Hepatocyte (in vitro differentiated cells): ENCODE measurements around the gene SPRR5. TPM values are rescaled to one million over a fixed set of nuclear protein-coding genes. Genes with fewer than 3 reads are reported as not detected.

Source experiments
- DNase-seq: peaks from one replicate; pipeline ENCODE4 v3.0.0-alpha.2; 2016; ENCODE audit warnings: low spot score
- H2AFZ ChIP-seq: fragments of 200-600 bp; sonication (generic); 2 replicates; pipeline ENCODE4 v1.6.0; 2016; ENCODE audit warnings: antibody characterized with exemption, mild to moderate bottlenecking
- H3K27ac ChIP-seq: fragments of 200-600 bp; sonication (generic); 2 replicates; pipeline ENCODE4 v1.5.1; 2016; ENCODE audit warnings: mild to moderate bottlenecking
- H3K27me3 ChIP-seq: fragments of 200-600 bp; sonication (generic); 2 replicates; pipeline ENCODE4 v1.6.1; 2016
- H3K36me3 ChIP-seq: fragments of 200-600 bp; sonication (generic); replicated peaks from 2 replicates; pipeline ENCODE4 v1.5.1; 2016; ENCODE audit warnings: low read depth; ENCODE audit not compliant: insufficient read depth
- H3K4me1 ChIP-seq: fragments of 200-600 bp; sonication (generic); 2 replicates; pipeline ENCODE4 v1.5.1; 2016; ENCODE audit warnings: mild to moderate bottlenecking, moderate library complexity; ENCODE audit not compliant: insufficient read depth
- H3K4me2 ChIP-seq: fragments of 200-600 bp; sonication (generic); 2 replicates; pipeline ENCODE4 v1.6.0; 2016
- H3K4me3 ChIP-seq: fragments of 200-600 bp; sonication (generic); 2 replicates; pipeline ENCODE4 v1.5.1; 2016; ENCODE audit warnings: mild to moderate bottlenecking
- H3K79me2 ChIP-seq: fragments of 200-600 bp; sonication (generic); 2 replicates; pipeline ENCODE4 v1.6.0; 2017; ENCODE audit warnings: mild to moderate bottlenecking
- H3K9me2 ChIP-seq: fragments of 200-600 bp; sonication (generic); replicated peaks from 2 replicates; pipeline ENCODE4 v1.6.0; 2017; ENCODE audit warnings: mild to moderate bottlenecking; ENCODE audit not compliant: insufficient read depth
- H3K9me3 ChIP-seq: fragments of 200-600 bp; sonication (generic); 2 replicates; pipeline ENCODE4 v1.5.1; 2016; ENCODE audit warnings: low read depth, mild to moderate bottlenecking
- H4K20me1 ChIP-seq: fragments of 200-600 bp; sonication (generic); 2 replicates; pipeline ENCODE4 v1.6.0; 2016; ENCODE audit warnings: mild to moderate bottlenecking; ENCODE audit not compliant: insufficient read depth, poor library complexity, severe bottlenecking
- EZH2 ChIP-seq: fragments of 200-600 bp; sonication (generic); IDR thresholded peaks from 2 replicates; pipeline ENCODE4 v1.6.1; 2016; ENCODE audit warnings: antibody characterized with exemption, mild to moderate bottlenecking, borderline replicate concordance
- EZH2phosphoT487 ChIP-seq: fragments of 200-600 bp; sonication (generic); IDR thresholded peaks from one replicate; pipeline ENCODE4 v1.6.1; 2018; ENCODE audit warnings: antibody characterized with exemption, mild to moderate bottlenecking, low read depth, moderate library complexity; ENCODE audit not compliant: unreplicated experiment, severe bottlenecking
- WGBS: methylation state at CpG from one replicate; pipeline ENCODE4 v1.1.6; 2016; ENCODE audit warnings: low lambda C conversion rate; ENCODE audit errors: missing lambda C conversion rate; 5-methylcytosine and 5-hydroxymethylcytosine counted together
- polyA plus RNA-seq: library from polyadenylated mRNA; unstranded; fragments of >200 nt; fragmentation: Nextera tagmentation; extraction: Ambion mirVana; gene quantifications from 2 replicates; pipeline ENCODE4 v1.2.1, GENCODE V29; 2016
- total RNA-seq: library from RNA; depleted of rRNA; stranded (reverse); fragments of >200 nt; gene quantifications from 2 replicates; pipeline ENCODE4 v1.2.3, GENCODE V29; 2014
- TF ChIP-seq, protein P1 (sequence below): fragments of 200-600 bp; sonication (generic); IDR thresholded peaks from 2 replicates; pipeline ENCODE4 v1.5.1; 2016; ENCODE audit warnings: antibody characterized with exemption, mild to moderate bottlenecking; ENCODE audit not compliant: poor library complexity

The SPRR5 gene
- total and polyA plus RNA-seq, 2 experiments from 2014 or later = not detected

DNA sequence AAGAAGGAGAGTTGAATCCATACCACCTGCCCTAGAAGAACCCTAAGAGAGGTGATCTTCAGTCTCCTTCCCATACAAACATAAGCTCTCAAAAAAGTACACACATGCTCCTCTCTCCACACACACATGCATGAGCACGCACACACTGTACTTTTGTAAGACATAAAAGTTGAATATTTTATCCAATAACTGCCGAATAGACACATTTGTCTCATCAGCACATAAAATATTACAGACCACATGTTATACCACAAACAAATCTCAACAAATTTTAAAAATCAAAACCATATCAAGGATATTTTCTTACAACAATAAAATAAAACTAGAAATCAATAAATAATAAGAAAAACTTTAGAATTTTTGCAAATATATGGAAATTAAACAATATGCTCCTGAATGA is 39.6 kb downstream of the SPRR5 start:
- Histone ChIP-seq H3K9me3 (no peaks in the 10 kb centered on the region), H3K4me1 (no peaks in the 10 kb centered on the region), H3K4me2 (no peak overlapping the region), H4K20me1 (no peaks in the 10 kb centered on the region), H3K27me3 (no peaks in the 10 kb centered on the region), H3K79me2 (no peaks in the 10 kb centered on the region), H3K4me3 (no peak overlapping the region), H2AFZ (no peak overlapping the region), H3K36me3 (no peaks in the 10 kb centered on the region), H3K27ac (no peak overlapping the region), H3K9me2 (no peaks in the 10 kb centered on the region)
- WGBS = 55% methylated on average over 2 of the region's 2 CpGs
- TF ChIP-seq EZH2 = no peak
- TF ChIP-seq, protein P1, sequence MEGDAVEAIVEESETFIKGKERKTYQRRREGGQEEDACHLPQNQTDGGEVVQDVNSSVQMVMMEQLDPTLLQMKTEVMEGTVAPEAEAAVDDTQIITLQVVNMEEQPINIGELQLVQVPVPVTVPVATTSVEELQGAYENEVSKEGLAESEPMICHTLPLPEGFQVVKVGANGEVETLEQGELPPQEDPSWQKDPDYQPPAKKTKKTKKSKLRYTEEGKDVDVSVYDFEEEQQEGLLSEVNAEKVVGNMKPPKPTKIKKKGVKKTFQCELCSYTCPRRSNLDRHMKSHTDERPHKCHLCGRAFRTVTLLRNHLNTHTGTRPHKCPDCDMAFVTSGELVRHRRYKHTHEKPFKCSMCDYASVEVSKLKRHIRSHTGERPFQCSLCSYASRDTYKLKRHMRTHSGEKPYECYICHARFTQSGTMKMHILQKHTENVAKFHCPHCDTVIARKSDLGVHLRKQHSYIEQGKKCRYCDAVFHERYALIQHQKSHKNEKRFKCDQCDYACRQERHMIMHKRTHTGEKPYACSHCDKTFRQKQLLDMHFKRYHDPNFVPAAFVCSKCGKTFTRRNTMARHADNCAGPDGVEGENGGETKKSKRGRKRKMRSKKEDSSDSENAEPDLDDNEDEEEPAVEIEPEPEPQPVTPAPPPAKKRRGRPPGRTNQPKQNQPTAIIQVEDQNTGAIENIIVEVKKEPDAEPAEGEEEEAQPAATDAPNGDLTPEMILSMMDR = no peak
- TF ChIP-seq EZH2phosphoT487 = no peak
- DNase-seq = no peak

DNA sequence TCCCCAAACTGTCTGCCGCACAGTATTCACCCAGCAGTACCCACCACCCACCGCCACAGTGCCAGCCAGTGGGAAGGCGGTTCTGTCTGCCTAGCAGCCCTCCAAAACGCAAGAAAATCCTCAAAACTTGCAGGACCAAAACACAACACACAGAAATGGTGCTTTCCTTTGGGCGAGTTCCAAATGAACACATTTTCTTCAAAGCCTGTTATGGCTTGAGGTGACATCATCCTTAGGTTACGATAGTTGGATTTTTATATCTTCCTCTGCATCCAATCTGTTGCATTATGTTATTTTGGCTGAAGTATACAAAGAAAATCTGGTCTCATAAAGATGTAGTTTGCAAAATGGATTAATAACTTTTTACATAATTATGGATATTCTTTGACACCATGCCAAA is 46.2 kb downstream of the SPRR5 start:
- TF ChIP-seq, protein P1 = no peak
- TF ChIP-seq EZH2 = no peak
- TF ChIP-seq EZH2phosphoT487 = no peak
- Histone ChIP-seq H3K27me3 (no peaks in the 10 kb centered on the region), H4K20me1 (peaks cover 3% of the 10 kb centered on the region), H3K4me1 (no peaks in the 10 kb centered on the region), H3K9me2 (no peaks in the 10 kb centered on the region), H3K9me3 (no peaks in the 10 kb centered on the region), H3K4me2 (no peak overlapping the region), H3K79me2 (no peaks in the 10 kb centered on the region), H3K27ac (no peak overlapping the region), H2AFZ (no peak overlapping the region), H3K36me3 (no peaks in the 10 kb centered on the region), H3K4me3 (no peak overlapping the region)
- WGBS = 57% methylated on average over 6 of the region's 6 CpGs
- no peak for DNase-seq

DNA sequence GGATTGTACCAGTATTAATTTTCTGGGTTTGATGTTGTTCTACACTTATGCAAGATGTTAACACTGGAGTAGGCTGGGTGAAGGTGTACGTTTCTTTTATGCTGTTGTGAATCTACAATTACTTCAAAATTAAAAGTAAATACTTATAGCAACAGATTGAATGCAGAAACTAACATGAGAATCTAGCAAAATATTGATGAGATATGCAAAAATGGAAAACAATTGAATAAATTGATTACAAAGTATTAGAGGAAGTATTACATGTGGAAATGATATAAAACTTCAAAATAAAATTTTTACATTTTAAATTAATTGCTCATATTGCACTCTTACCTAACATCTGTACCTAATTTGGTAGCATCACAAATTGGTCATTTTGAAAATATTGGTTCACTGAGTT is 48.8 kb downstream of the SPRR5 start:
- Histone ChIP-seq H3K27ac (no peak overlapping the region), H3K27me3 (no peaks in the 10 kb centered on the region), H3K9me3 (peaks cover 2% of the 10 kb centered on the region), H3K79me2 (no peaks in the 10 kb centered on the region), H4K20me1 (peaks cover 3% of the 10 kb centered on the region), H3K36me3 (no peaks in the 10 kb centered on the region), H2AFZ (no peak overlapping the region), H3K4me3 (no peak overlapping the region), H3K4me2 (no peak overlapping the region), H3K9me2 (no peaks in the 10 kb centered on the region), H3K4me1 (no peaks in the 10 kb centered on the region)
- no peak for DNase-seq
- TF ChIP-seq EZH2 = no peak
- TF ChIP-seq, protein P1 = no peak
- no peak for TF ChIP-seq EZH2phosphoT487
- WGBS = 19% methylated on average over 1 of the region's 1 CpG
